Pancreas (tissue), 10 donors: Measurements from ENCODE around the gene SAT2. TPM values are rescaled to one million over a fixed set of nuclear protein-coding genes. Genes with fewer than 3 reads are reported as not detected.
A peak's percentile ranks its signal among the peaks of the same experiment; 100 is the strongest.

Experiments used
- ATAC-seq, 4 donors: fragments of 200-7000 bp; cut with Tn5 transposase; one replicate each; pipeline versions ENCODE4 v1.8.0 to v1.9.1; 2020; ENCODE audit warnings: mild to moderate bottlenecking in 4 of 4, moderate library complexity in 4 of 4
- DNase-seq, 6 donors: peaks; one replicate each; pipeline ENCODE4 v3.0.0-alpha.2; 2020
- FAIRE-seq: peaks from 2 replicates; lab custom pipeline; 2012; peaks lifted over from hg19 to GRCh38; lab: Jason Lieb, UNC
- H3K27ac ChIP-seq, 4 donors: fragments of 200-600 bp; sonication (generic); 1 replicate in 3 of 4; 2 replicates in 1 of 4; pipeline versions ENCODE4 v1.5.0 to v1.8.0; 2020
- H3K27me3 ChIP-seq, 4 donors: fragments of 200-600 bp; one replicate each; pipeline ENCODE4 v1.8.0; 2021
- H3K36me3 ChIP-seq, 3 donors: fragments of 200-600 bp; sonication (generic) in 1 of 3; one replicate each; pipeline versions ENCODE4 v1.5.0 to v1.8.0; 2020 to 2021
- H3K4me1 ChIP-seq, 3 donors: fragments of 200-600 bp; one replicate each; pipeline ENCODE4 v1.8.0; 2021
- H3K4me3 ChIP-seq, 4 donors: fragments of 200-600 bp; sonication (generic) in 2 of 4; one replicate each; pipeline versions ENCODE4 v1.5.0 to v1.8.0; 2020 to 2021
- H3K9me3 ChIP-seq, 4 donors: fragments of 200-600 bp; one replicate each; pipeline ENCODE4 v1.8.0; 2021
- CTCF ChIP-seq, 4 donors: fragments of 200-600 bp; sonication (generic) in 3 of 4; IDR thresholded peaks; one replicate each; pipeline versions ENCODE4 v1.5.0 to v1.8.0; 2021; ENCODE audit warnings: antibody characterized with exemption in 4 of 4
- WGBS, 2 donors: extraction: QIAGEN DNeasy Blood & Tissue Kit; methylation state at CpG; one replicate each; pipeline ENCODE4 v1.1.7; 2013; 5-methylcytosine and 5-hydroxymethylcytosine counted together
- intact Hi-C, 3 donors: fragments of 100-400 bp; cut with DNase I; formaldehyde crosslinking; loops; one replicate each; pipeline versions ENCODE4 v1.11.1 to v1.14.2; 2022
- polyA plus RNA-seq, 2 donors: library from polyadenylated mRNA; stranded (reverse); fragments of 200-250 nt; gene quantifications; one replicate each; pipeline ENCODE4 v1.2.3, GENCODE V29; 2013
- total RNA-seq, 6 donors: library from RNA; stranded (reverse); fragmentation: NEBNext Ultra II Directional in 4 of 6; extraction: Animal tissue kit (Norgen Biotek cat#: 25700) in 4 of 6; gene quantifications; one replicate each; pipeline versions ENCODE4 v1.2.1 to v1.2.4, GENCODE V29; 2021 to 2023
- donor health status: healthy with polysubstance abuse.
- donor health status: DM: no; HTN: no; CAD: no; lungs with moderate emphysema.
- donor health status: DM: no; HTN: no; CAD: no.
- donor health status: control.
- donor health status: control.
- donor health status: Bipolar disorder and iron deficiency.
- donor health status: DM: yes; HTN: yes; CAD: no.
- donor health status: DM: no; HTN: no; CAD: no.
- donor health status: DM: no; HTN: no; CAD: no.
- donor health status: DM: yes; HTN: yes; CAD: no.

Gene SAT2
- total and polyA plus RNA-seq, 8 donors = 43.8 to 348 (median 72.7) TPM

GRCh38 chr17:7668482-7668881 is 40.9 kb upstream of the SAT2 start:
- ATAC-seq = no peak
- H3K27me3 ChIP-seq = no peaks in the 10 kb centered on the region
- intact Hi-C loops = no loop called here
- no peak for DNase-seq
- TF ChIP-seq CTCF (IDR thresholded peaks at IDR 0.05) = no peak
- H3K9me3 ChIP-seq = no peaks in the 10 kb centered on the region
- H3K4me1 ChIP-seq = no peaks in the 10 kb centered on the region
- no peak overlapping the region for H3K4me3 ChIP-seq
- H3K36me3 ChIP-seq = peaks cover 4 to 22% (median 18%) of the 10 kb centered on the region in 3 donors
- 94 to 97% methylated on average over 7 of the region's 7 CpGs for WGBS, 2 donors
- no peak overlapping the region for H3K27ac ChIP-seq
- FAIRE-seq = no peak

GRCh38 chr17:7667656-7668406 is 40.2 kb upstream of the SAT2 start:
- no peaks in the 10 kb centered on the region for H3K9me3 ChIP-seq
- DNase-seq (no peak), FAIRE-seq (no peak), ATAC-seq (peak in 1 of 4 donors; percentile 20)
- no peak for TF ChIP-seq CTCF (IDR thresholded peaks at IDR 0.05)
- H3K4me1 ChIP-seq = no peaks in the 10 kb centered on the region
- 75 to 82% methylated on average over 10 of the region's 10 CpGs for WGBS, 2 donors
- no peaks in the 10 kb centered on the region for H3K27me3 ChIP-seq
- no peak overlapping the region for H3K4me3 ChIP-seq
- peaks cover 0 to 17% (median 13%) of the 10 kb centered on the region in 3 donors for H3K36me3 ChIP-seq
- no peak overlapping the region for H3K27ac ChIP-seq
- intact Hi-C loops = no loop called here

GRCh38 chr17:7656958-7657609 is 29.5 kb upstream of the SAT2 start:
- no peaks in the 10 kb centered on the region for H3K9me3 ChIP-seq
- DNase-seq (peak in 2 of 6 donors; percentile 36 to 38), FAIRE-seq (no peak), ATAC-seq (peak in 3 of 4 donors; percentile 25 to 59 (median 36))
- H3K36me3 ChIP-seq = no peaks in the 10 kb centered on the region
- no peak overlapping the region for H3K27ac ChIP-seq
- TF ChIP-seq CTCF (IDR thresholded peaks at IDR 0.05) = no peak
- peaks cover 0 to 2% (median 0%) of the 10 kb centered on the region in 3 donors for H3K4me1 ChIP-seq
- no peaks in the 10 kb centered on the region for H3K27me3 ChIP-seq
- no peak overlapping the region for H3K4me3 ChIP-seq
- intact Hi-C loops = no loop called here
- WGBS, 2 donors = 54 to 62% methylated on average over 10 of the region's 10 CpGs

- 90 to 93% methylated on average over 17 of the region's 17 CpGs for WGBS, 2 donors
- FAIRE-seq (no peak), DNase-seq (no peak)
Observed at GRCh38 chr17:7655541-7655840, 27.9 kb upstream of the SAT2 start.

More at GRCh38 chr17:7655541-7655840, 27.9 kb upstream of the SAT2 start:
- H3K9me3 ChIP-seq = no peaks in the 10 kb centered on the region
- ATAC-seq = no peak
- no peaks in the 10 kb centered on the region for H3K36me3 ChIP-seq
- no peak overlapping the region for H3K27ac ChIP-seq
- intact Hi-C loops = no loop called here
- peaks cover 4 to 12% (median 10%) of the 10 kb centered on the region in 3 donors for H3K4me1 ChIP-seq
- no peaks in the 10 kb centered on the region for H3K27me3 ChIP-seq
- no peak overlapping the region for H3K4me3 ChIP-seq
- no peak for TF ChIP-seq CTCF (IDR thresholded peaks at IDR 0.05)
